HG03521 (cell line): ENCODE results near the gene INPP5A.

Source experiments
- ATAC-seq: cut with Tn5 transposase; IDR thresholded peaks from one replicate; pipeline ENCODE4 v1.9.1; 2021; ENCODE audit warnings: mild to moderate bottlenecking, moderate library complexity; ENCODE audit not compliant: unreplicated experiment

Gene INPP5A

GRCh38 chr10:132641966-132642731 lies 104.6 kb downstream of the INPP5A start:
- ATAC-seq: no peak

DNA sequence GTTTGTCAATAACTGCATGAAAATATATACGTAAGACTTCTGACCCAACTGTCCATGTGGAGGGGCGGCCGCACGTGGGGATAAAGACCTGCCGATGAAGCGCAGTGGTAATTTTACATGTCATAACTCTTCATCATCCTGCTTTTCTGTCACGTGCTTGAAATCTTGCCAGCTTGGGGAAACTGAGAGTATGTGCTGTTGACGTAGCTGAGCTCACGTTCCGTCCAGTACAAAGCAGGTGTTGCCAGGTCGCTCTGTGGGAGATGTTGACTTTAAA lies 105.1 kb downstream of the INPP5A start:
- no peak for ATAC-seq

DNA sequence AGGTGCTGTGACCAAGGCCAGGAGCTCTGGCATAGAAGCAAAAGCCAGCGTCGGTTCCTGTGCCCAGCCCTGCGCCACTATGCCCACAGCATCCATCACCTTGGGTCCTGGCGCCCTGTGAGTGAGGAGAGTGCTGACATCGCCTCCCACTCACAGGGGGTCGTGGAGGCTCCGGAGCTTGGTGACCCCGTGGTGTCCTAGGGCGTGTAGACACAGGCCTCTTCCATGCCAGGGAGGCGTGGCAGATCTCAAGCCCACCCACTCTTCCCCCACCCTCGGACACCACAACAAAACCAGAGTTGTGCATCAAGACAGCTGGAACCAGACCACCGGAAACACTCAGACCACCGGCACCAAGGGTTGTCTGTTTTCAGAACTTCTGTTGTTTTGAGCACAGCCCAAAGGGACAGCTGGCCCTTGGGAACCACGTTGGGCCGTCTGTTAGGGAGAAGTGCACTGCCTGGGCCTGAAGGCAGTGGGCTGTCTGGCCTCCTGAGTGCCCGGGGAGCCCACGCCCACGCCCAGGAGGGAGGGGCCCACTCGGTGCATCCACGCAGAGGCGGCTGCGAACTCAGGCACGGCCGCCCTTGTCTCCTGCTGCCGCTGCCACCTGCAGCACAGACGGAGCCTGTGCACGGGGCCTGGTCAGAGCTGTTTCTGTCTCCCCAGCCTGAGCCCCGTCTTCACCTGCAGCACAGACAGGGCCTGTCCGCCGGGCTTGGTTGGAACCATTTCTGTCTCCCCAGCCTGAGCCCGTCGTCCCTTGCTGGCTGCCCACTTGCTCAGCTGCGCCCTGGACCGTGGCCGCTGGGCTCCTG lies 106.3 kb downstream of the INPP5A start:
- no peak for ATAC-seq

GRCh38 chr10:132644527-132645246 lies 107.1 kb downstream of the INPP5A start:
- no peak for ATAC-seq

DNA sequence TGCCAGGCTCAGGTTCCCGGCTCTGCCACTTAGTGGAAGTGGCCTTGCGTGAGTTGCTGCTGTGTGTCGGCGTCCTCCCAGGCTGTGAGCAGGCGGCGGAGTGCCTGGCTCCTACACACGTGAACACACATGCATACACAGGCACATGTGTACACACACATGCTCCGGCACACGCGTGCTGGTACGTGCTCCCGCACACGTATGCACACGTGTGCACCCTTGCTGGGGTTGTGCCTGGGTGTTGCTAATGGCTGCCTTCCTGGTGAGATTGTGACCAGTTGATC lies 107.6 kb downstream of the INPP5A start:
- no peak for ATAC-seq

DNA sequence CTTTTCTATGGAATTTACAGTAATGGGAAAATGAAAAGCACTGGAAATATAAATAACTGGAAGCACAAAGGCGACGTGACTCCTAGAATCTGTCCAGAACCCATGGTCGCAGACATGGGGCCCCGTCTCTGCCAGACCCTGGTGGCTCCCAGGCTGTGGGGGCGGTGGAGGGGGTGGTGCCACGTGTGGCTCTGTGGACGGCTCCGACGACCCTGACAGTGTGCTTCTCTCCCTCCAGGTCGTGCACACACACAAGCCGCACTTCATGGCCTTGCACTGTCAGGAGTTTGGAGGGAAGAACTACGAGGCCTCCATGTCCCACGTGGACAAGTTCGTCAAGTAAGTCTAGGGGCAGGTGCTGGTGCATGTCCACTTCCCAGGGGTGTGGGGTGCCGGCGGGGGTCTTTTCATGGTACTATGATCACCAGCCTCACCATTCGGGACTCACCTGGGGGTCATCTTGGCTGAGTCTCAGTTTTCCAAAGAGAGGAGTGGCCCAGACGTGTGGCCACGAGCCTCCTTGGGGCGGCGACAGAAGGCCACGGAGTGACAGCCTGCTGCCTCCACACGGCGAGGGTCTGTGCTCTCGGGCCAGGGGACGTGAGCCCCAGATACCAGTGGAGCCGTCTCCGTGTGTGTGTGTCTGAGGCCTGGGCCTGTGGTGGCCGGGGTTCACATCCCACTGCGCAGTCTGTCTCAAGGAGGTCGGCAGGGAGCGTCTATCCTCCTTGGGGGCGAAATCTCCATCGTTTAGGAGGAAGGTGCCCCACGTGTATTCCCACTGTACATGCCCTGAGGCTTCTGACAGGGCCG lies 108.2 kb downstream of the INPP5A start:
- ATAC-seq: no peak

DNA sequence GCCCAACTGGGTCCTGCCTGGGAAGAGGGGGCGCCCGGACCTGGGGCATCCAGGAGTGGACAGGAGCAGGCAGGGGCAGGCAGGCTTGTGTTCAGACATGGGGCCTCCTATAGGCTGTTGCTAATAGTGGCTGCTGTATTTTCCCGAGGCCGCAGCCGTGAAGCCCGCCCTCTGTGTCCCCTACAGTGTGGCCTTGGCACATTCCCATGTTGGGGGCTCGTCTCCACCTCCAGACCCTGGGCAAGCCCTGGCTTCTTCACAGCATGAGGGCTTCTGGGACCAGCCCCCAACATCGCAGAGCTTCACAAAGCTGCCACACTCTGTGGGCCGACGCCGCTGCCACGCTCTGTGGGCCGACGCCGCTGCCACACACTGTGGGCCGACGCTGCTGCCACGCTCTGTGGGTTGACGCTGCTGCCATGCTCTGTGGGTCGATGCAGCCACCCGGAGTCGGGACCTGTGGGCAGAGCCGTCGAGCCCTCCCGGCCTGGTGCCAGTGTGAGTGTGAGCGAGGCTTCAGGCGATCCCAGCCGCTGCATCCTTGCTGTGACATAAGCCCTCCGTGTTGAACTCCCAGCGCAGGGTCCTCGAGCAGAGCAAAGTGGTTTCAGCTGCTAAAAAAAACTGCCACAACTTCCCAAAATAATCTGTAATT lies 109.0 kb downstream of the INPP5A start:
- ATAC-seq: no peak

DNA sequence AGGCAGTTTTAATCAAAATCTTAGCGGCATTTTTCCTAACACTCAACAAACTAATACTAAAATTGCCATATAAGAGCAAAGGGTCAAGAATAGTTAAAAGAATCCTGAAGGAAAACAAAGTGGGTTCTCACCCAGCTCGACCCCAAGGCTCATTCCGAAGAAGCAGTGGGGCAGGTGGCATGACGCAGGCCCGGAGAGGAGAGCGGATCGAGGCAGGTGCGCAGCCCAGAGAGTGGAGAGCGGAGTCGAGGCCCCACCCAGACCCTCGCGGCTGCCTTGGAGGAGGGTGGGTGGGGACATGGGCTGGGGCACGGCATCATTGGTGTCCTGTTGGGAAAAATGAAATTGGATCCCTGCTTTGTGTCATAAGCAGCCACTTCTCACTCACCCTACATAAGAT lies 109.8 kb downstream of the INPP5A start:
- no peak for ATAC-seq

- no peak for ATAC-seq
Observed at GRCh38 chr10:132648072-132648850, 110.7 kb downstream of the INPP5A start.

GRCh38 chr10:132648851-132649528 lies 111.4 kb downstream of the INPP5A start:
- no peak for ATAC-seq

DNA sequence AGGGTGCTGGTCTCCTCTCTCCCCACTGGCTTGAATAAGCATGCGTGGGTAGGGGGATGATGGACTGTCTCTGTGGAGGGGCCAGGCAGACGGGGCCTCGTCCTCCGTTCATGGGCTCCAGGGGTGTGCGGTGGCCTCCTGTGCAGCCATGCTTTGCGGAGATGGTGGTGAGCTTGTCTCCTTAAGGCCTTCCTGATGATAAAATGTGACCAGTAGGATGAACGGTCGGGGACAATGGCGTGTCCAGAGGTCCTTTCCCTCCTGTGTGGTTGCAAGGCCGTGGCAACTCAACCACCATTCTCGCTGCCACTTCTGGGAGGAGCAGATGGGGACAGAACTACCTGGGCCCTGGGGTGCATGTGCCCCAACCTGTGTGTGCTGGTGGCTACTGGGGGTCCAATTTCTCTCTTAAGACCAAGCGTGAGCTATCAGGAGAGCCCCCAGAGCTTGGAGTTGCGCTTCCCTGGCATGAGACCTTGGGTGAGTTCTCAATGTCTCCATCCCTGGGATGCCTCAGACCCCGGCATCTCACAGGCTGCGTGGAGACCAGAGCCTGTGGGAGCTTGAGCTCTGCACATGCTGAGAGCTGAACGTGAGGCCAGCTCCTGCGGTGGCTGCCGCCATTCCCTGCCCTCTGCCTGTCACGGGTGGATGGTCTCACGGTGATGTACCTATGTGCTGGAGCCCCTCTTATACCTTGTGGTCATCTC lies 112.2 kb downstream of the INPP5A start:
- no peak for ATAC-seq

DNA sequence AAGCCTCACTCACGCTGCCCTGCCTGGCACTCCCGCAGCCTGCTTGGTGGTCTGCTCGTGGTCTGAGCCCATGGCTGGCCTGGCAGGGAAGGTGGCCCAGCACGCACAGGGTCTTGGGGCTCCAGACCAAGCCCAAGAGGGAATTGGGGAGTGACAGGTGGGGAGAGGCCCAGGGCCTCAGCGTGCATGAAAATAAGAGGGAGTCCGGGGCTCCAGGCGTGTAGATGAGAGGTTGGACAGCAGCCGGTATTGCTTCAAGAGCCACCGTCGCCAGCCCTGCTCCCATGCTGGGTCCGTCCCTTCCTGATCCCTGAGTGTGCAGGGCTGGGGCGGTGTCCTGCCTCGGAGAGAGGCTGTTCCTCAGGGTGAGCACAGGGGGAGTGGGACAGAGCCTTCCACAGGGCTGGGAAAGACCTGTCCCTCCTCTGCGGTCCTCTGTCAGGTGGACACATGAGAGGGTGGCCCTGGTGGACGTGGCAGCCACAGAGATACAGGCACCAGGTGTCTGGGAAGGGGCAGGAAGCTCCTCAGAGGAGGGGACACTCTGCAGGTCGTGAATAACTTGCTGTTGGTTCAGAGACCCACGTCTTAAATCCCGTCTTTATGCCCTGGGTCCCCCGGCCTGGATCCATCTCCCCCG lies 113.1 kb downstream of the INPP5A start:
- no peak for ATAC-seq

GRCh38 chr10:132651511-132652029 lies 114.0 kb downstream of the INPP5A start:
- ATAC-seq: no peak

DNA sequence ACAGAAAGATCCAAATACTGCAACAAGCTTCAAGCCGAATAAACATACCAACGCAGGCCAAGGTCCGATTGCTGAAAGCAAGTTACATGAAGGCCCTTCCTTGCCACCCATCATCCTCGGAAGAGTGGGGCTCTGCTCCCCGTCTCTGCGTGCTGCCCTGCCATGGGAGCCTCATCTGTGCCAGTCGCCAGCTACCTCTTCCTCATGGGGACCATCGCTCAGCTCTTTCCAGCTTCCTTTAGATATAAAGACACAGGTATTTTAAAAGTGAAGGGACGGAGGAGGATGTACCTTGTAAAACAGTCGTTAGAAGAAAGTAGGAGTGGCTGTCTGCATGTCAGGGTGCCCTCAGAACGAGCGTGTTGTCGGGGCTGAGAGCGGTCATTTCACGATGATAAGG lies 114.9 kb downstream of the INPP5A start:
- ATAC-seq: no peak

DNA sequence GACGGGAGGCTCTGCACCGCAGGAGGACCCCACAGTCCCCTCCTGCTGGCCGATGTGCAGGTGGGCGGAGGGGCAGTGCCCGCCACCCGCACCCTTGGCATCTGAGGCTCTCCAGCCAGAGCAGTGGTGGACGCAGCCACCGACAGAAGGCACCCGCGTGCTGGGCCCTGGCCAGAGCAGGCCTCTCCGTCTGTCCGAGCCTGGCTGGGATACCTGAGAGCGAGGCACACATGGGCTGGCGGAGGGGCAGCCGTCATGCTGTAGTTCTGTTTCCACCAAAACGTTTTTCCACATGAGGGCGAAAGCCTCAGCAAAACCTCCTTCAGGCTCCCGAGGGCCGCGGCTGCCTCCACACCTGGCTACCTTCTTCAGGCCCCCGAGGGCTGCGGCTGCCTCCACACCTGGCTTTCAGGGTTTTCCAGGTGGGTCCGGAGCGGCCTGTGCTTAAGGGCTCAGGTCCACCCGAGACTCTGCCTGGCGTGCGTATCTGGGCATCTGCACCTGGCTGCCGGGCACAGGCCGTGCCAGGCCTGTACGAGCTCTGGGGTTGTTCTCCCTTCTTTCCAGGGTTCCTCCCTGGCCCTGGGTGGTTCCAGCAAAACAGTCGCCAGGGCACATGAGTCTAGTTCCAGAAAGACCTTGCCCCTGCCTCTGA lies 115.5 kb downstream of the INPP5A start:
- no peak for ATAC-seq

GRCh38 chr10:132653721-132654120 lies 116.1 kb downstream of the INPP5A start:
- no peak for ATAC-seq

DNA sequence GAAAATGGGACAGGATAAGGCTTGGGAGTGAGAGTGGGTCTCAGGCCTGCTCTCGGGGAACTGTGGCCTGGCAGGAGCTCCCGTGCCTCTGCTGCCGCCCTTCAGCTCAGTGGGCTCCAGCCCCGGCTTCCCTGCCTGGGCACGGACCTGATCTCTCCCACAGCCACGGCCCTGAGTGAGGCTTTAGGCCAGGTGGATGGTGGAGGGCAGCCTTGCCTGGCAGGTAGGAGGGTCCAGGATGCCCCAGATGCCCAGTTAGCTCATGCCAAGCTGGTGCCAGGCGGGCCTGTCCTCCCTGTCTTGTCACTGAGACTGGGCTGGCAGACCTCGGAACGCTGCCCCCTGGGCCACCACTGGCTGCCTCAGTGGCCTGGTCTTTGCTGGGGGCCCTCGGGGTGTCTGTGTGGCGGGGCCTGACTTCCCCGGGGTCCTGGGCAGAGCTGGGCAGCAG lies 116.6 kb downstream of the INPP5A start:
- no peak for ATAC-seq
